ENCODE data around the gene EZH2.

- TF ChIP-seq EZH2 (IDR thresholded peaks at IDR 0.05; ENCODE audit: insufficient read depth, low read length) (no peak), CTCF (IDR thresholded peaks at IDR 0.05; ENCODE audit: insufficient read depth, low read depth, low read length) (no peak)
Measured at GRCh38 chr7:148852272-148852671, 31.8 kb downstream of the EZH2 start.

Measured in astrocyte (in vitro differentiated cells and primary cell).